ENCODE measurements around the gene SPCS3.

The SPCS3 gene

GRCh38 chr4:176359590-176359989, 39.8 kb downstream of the SPCS3 start:
- TF ChIP-seq CTCF (IDR thresholded peaks at IDR 0.05; ENCODE audit: control insufficient read depth, extremely low read depth, insufficient read depth), result no peak
- DNase-seq (ENCODE audit: low read depth), result no peak
- H3K4me3 ChIP-seq (ENCODE audit: low read depth, low read length), result no peak overlapping the region

- H3K4me3 ChIP-seq (ENCODE audit: low read depth, low read length), result no peak overlapping the region
- no peak for TF ChIP-seq CTCF (IDR thresholded peaks at IDR 0.05; ENCODE audit: control insufficient read depth, extremely low read depth, insufficient read depth)
- no peak for DNase-seq (ENCODE audit: low read depth)
Observed at GRCh38 chr4:176360446-176360845, 40.7 kb downstream of the SPCS3 start.

- DNase-seq (ENCODE audit: low read depth), result no peak
- no peak overlapping the region for H3K4me3 ChIP-seq (ENCODE audit: low read depth, low read length)
- no peak for TF ChIP-seq CTCF (IDR thresholded peaks at IDR 0.05; ENCODE audit: control insufficient read depth, extremely low read depth, insufficient read depth)
Observed at GRCh38 chr4:176363072-176363471, 43.3 kb downstream of the SPCS3 start.

- TF ChIP-seq CTCF (IDR thresholded peaks at IDR 0.05; ENCODE audit: control insufficient read depth, extremely low read depth, insufficient read depth), result no peak
- no peak overlapping the region for H3K4me3 ChIP-seq (ENCODE audit: low read depth, low read length)
- no peak for DNase-seq (ENCODE audit: low read depth)
Observed at GRCh38 chr4:176367771-176368465, 48.2 kb downstream of the SPCS3 start.

GRCh38 chr4:176376032-176376614, 56.4 kb downstream of the SPCS3 start:
- DNase-seq (ENCODE audit: low read depth), result no peak
- H3K4me3 ChIP-seq (ENCODE audit: low read depth, low read length), result no peak overlapping the region
- TF ChIP-seq CTCF (IDR thresholded peaks at IDR 0.05; ENCODE audit: control insufficient read depth, extremely low read depth, insufficient read depth), result peak; percentile 36; the same call in 1 of the 2 replicates

- peak; percentile 26 for DNase-seq (ENCODE audit: low read depth)
- peak; percentile 64 for TF ChIP-seq CTCF (IDR thresholded peaks at IDR 0.05; ENCODE audit: control insufficient read depth, extremely low read depth, insufficient read depth)
- no peak overlapping the region for H3K4me3 ChIP-seq (ENCODE audit: low read depth, low read length)
Observed at GRCh38 chr4:176377780-176378179, 58.0 kb downstream of the SPCS3 start.

All from LNCaP clone FGC (cell line).